H1 (cell line): Measurements from ENCODE around the gene ADGRB3. TPM values are rescaled to one million over a fixed set of nuclear protein-coding genes. Genes with fewer than 3 reads are reported as not detected.

Source experiments
- CTCF ChIA-PET: fragments of 300-600 bp; sonication (Branson Sonifier 250); formaldehyde crosslinking; loops from one replicate; lab custom pipeline; 2021; ENCODE audit not compliant: partially characterized antibody; lab: Charles Lee
- POLR2A ChIA-PET: fragments of 300-600 bp; sonication (Branson Sonifier 250); formaldehyde crosslinking; loops from one replicate; lab custom pipeline; 2021; ENCODE audit warnings: inconsistent platforms; ENCODE audit not compliant: partially characterized antibody; lab: Charles Lee
- DNase-seq, 2 experiments: peaks; one replicate each; pipeline versions ENCODE4 v3.0.0 to v3.0.0-alpha.2; 2010 to 2022; ENCODE audit warnings: low spot score in 2 of 2, low read depth in 1 of 2, mixed read lengths in 1 of 2
- FAIRE-seq: peaks from 2 replicates; lab custom pipeline; 2011; peaks lifted over from hg19 to GRCh38; lab: Jason Lieb, UNC
- H2AFZ ChIP-seq: 2 replicates; pipeline ENCODE4 v1.8.1; 2012; ENCODE audit warnings: low read length, inconsistent platforms
- H2AK5ac ChIP-seq: 2 replicates; pipeline ENCODE4 v1.6.1; 2013; ENCODE audit warnings: low read depth, low read length
- H2BK120ac ChIP-seq: replicated peaks from 2 replicates; pipeline ENCODE3; 2013; ENCODE audit warnings: low read depth, low read length, inconsistent platforms
- H2BK12ac ChIP-seq: 2 replicates; pipeline ENCODE4 v1.6.1; 2013; ENCODE audit warnings: low read depth, low read length
- H2BK15ac ChIP-seq: 2 replicates; pipeline ENCODE4 v1.6.1; 2013; ENCODE audit warnings: low read length
- H2BK20ac ChIP-seq: 2 replicates; pipeline ENCODE4 v1.6.1; 2013; ENCODE audit warnings: low read length
- H2BK5ac ChIP-seq: 2 replicates; pipeline ENCODE4 v1.6.1; 2013; ENCODE audit warnings: low read depth, low read length
- H3K14ac ChIP-seq: 2 replicates; pipeline ENCODE4 v1.6.1; 2013; ENCODE audit warnings: inconsistent platforms; ENCODE audit not compliant: insufficient read length
- H3K18ac ChIP-seq: 2 replicates; pipeline ENCODE4 v1.6.1; 2013; ENCODE audit warnings: low read length; ENCODE audit errors: extremely low read depth
- H3K23ac ChIP-seq: 2 replicates; pipeline ENCODE4 v1.6.1; 2013; ENCODE audit warnings: inconsistent platforms; ENCODE audit not compliant: insufficient read length
- H3K23me2 ChIP-seq: 2 replicates; pipeline ENCODE4 v1.6.1; 2013; ENCODE audit warnings: low read depth, low read length
- H3K27ac ChIP-seq: 2 replicates; pipeline ENCODE4 v1.6.1; 2011; ENCODE audit warnings: low read depth, low read length, inconsistent platforms
- H3K27me3 ChIP-seq, 4 experiments: replicated peaks in 1 of 4; 1 replicate in 1 of 4; 2 replicates in 3 of 4; pipeline versions ENCODE4 v1.6.1 to v1.8.1; 2011 to 2013; ENCODE audit warnings: low read length in 3 of 4, mild to moderate bottlenecking in 3 of 4, inconsistent platforms in 2 of 4, mixed read lengths in 2 of 4, moderate library complexity in 1 of 4; ENCODE audit not compliant: control insufficient read depth in 3 of 4, insufficient read depth in 3 of 4; ENCODE audit errors: extremely low read depth in 1 of 4
- H3K36me3 ChIP-seq, 4 experiments: 2 replicates each; pipeline versions ENCODE4 v1.6.1 to v1.8.1; 2011 to 2013; ENCODE audit warnings: mild to moderate bottlenecking in 4 of 4, low read length in 3 of 4, moderate library complexity in 2 of 4, control low read depth in 1 of 4, inconsistent platforms in 1 of 4; ENCODE audit not compliant: insufficient read depth in 4 of 4, control insufficient read depth in 2 of 4
- H3K4ac ChIP-seq: replicated peaks from 2 replicates; pipeline ENCODE3; 2013; ENCODE audit warnings: low read length, low read depth, mixed read lengths, inconsistent platforms; ENCODE audit not compliant: insufficient read length
- H3K4me1 ChIP-seq, 4 experiments: replicated peaks in 1 of 4; 1 replicate in 1 of 4; 2 replicates in 3 of 4; pipeline versions ENCODE4 v1.6.1 to v1.8.1; 2011 to 2013; ENCODE audit warnings: low read length in 3 of 4, inconsistent platforms in 2 of 4, mixed read lengths in 1 of 4; ENCODE audit not compliant: insufficient read depth in 4 of 4, control insufficient read depth in 3 of 4
- H3K4me2 ChIP-seq, 2 experiments: 2 replicates each; pipeline versions ENCODE4 v1.6.1 to v1.8.1; 2011 to 2013; ENCODE audit warnings: low read depth in 2 of 2, low read length in 2 of 2, control low read depth in 1 of 2, inconsistent platforms in 1 of 2, mild to moderate bottlenecking in 1 of 2; ENCODE audit not compliant: insufficient read depth in 1 of 2
- H3K4me3 ChIP-seq, 4 experiments: fragments of 200-600, 300-600 bp in 1 of 4; sonication (generic), shearing (Covaris generic), sonication (Bioruptor Twin) in 1 of 4; 2 replicates each; pipeline versions ENCODE4 v1.5.1 to v1.8.1; 2011 to 2016; ENCODE audit warnings: low read length in 4 of 4, low read depth in 3 of 4, control low read depth in 2 of 4, inconsistent platforms in 2 of 4, mild to moderate bottlenecking in 2 of 4, mixed read lengths in 1 of 4, moderate library complexity in 1 of 4; ENCODE audit not compliant: insufficient read depth in 2 of 4; ENCODE audit errors: extremely low read depth in 1 of 4
- H3K56ac ChIP-seq: replicated peaks from 2 replicates; pipeline ENCODE3; 2013; ENCODE audit warnings: low read depth, mild to moderate bottlenecking, mixed read lengths, low read length, inconsistent platforms; ENCODE audit not compliant: insufficient read length
- H3K79me1 ChIP-seq: 2 replicates; pipeline ENCODE4 v1.6.1; 2013; ENCODE audit warnings: low read depth, low read length, control low read depth
- H3K79me2 ChIP-seq, 2 experiments: 2 replicates each; pipeline versions ENCODE4 v1.6.1 to v1.8.1; 2012 to 2013; ENCODE audit warnings: low read length in 2 of 2, mild to moderate bottlenecking in 2 of 2, inconsistent platforms in 1 of 2; ENCODE audit not compliant: insufficient read depth in 2 of 2, control insufficient read depth in 1 of 2
- H3K9ac ChIP-seq, 4 experiments: replicated peaks in 1 of 4; 1 replicate in 1 of 4; 2 replicates in 3 of 4; pipeline versions ENCODE4 v1.6.1 to v1.8.1; 2011 to 2013; ENCODE audit warnings: low read depth in 3 of 4, low read length in 3 of 4, control low read depth in 2 of 4, mild to moderate bottlenecking in 2 of 4, moderate library complexity in 2 of 4, inconsistent platforms in 1 of 4; ENCODE audit errors: extremely low read depth in 1 of 4
- H3K9me3 ChIP-seq, 2 experiments: 2 replicates each; pipeline versions ENCODE4 v1.6.1 to v1.8.1; 2012 to 2013; ENCODE audit warnings: mild to moderate bottlenecking in 2 of 2, moderate library complexity in 2 of 2, control low read depth in 1 of 2, inconsistent platforms in 1 of 2, low read depth in 1 of 2, low read length in 1 of 2, mixed read lengths in 1 of 2; ENCODE audit not compliant: insufficient read depth in 2 of 2
- H4K20me1 ChIP-seq, 2 experiments: replicated peaks in 1 of 2; 2 replicates each; pipeline versions ENCODE3 to v1.8.1; 2011 to 2013; ENCODE audit warnings: inconsistent platforms in 2 of 2, low read length in 2 of 2, mild to moderate bottlenecking in 1 of 2; ENCODE audit not compliant: insufficient read depth in 2 of 2, control insufficient read depth in 1 of 2
- H4K5ac ChIP-seq: 2 replicates; pipeline ENCODE4 v1.6.1; 2013; ENCODE audit warnings: low read length, low read depth, mixed read lengths, inconsistent platforms; ENCODE audit not compliant: insufficient read length
- H4K8ac ChIP-seq: 2 replicates; pipeline ENCODE4 v1.8.0; 2013; ENCODE audit warnings: mild to moderate bottlenecking, moderate library complexity, low read length, inconsistent platforms; ENCODE audit not compliant: insufficient read depth; ENCODE audit errors: extremely low read depth
- H4K91ac ChIP-seq: replicated peaks from 2 replicates; pipeline ENCODE3; 2013; ENCODE audit warnings: low read length, mixed read lengths, inconsistent platforms; ENCODE audit not compliant: insufficient read length
- BACH1 ChIP-seq: IDR thresholded peaks from 2 replicates; pipeline ENCODE4 v1.6.1; 2012; ENCODE audit warnings: low read length, improper control_type of control experiment
- BRCA1 ChIP-seq: IDR thresholded peaks from 2 replicates; pipeline ENCODE4 v1.6.1; 2012; ENCODE audit warnings: low read depth, low read length, improper control_type of control experiment
- CEBPB ChIP-seq: IDR thresholded peaks from 2 replicates; pipeline ENCODE4 v1.6.1; 2012; ENCODE audit warnings: low read depth, low read length
- CTCF ChIP-seq, 3 experiments: IDR thresholded peaks; 1 replicate in 2 of 3; 2 replicates in 1 of 3; pipeline versions ENCODE4 v1.5.1 to v1.6.1; 2011; ENCODE audit warnings: low read length in 3 of 3, mild to moderate bottlenecking in 3 of 3, inconsistent platforms in 2 of 3, low read depth in 1 of 3, moderate library complexity in 1 of 3; ENCODE audit not compliant: insufficient read depth in 1 of 3; ENCODE audit errors: control extremely low read depth in 1 of 3
- EP300 ChIP-seq, 2 experiments: IDR thresholded peaks; 1 replicate in 1 of 2; 2 replicates in 1 of 2; pipeline ENCODE4 v1.6.1; 2011 to 2012; ENCODE audit warnings: low read depth in 2 of 2, low read length in 2 of 2, mild to moderate bottlenecking in 2 of 2, borderline replicate concordance in 1 of 2, inconsistent platforms in 1 of 2, moderate library complexity in 1 of 2
- MAFK ChIP-seq: IDR thresholded peaks from 2 replicates; pipeline ENCODE4 v1.6.1; 2012; ENCODE audit warnings: low read depth, mild to moderate bottlenecking, improper control_type of control experiment, low read length
- RFX5 ChIP-seq: IDR thresholded peaks from 2 replicates; pipeline ENCODE4 v1.6.1; 2011; ENCODE audit warnings: low read depth, low read length, improper control_type of control experiment, borderline replicate concordance
- SAP30 ChIP-seq: fragments of 300-600 bp; sonication (generic); IDR thresholded peaks from 2 replicates; pipeline ENCODE4 v1.7.1; 2012; ENCODE audit warnings: low read length, moderate library complexity, mild to moderate bottlenecking, inconsistent platforms; ENCODE audit not compliant: insufficient read depth, insufficient replicate concordance
- SP2 ChIP-seq: IDR thresholded peaks from 2 replicates; pipeline ENCODE4 v1.6.1; 2012; ENCODE audit warnings: mild to moderate bottlenecking, low read length, inconsistent platforms
- TEAD4 ChIP-seq: IDR thresholded peaks from 2 replicates; pipeline ENCODE4 v1.6.1; 2012; ENCODE audit warnings: low read depth, low read length, inconsistent platforms, mixed read lengths
- WGBS, 2 experiments: shearing (Covaris generic) in 1 of 2; methylation state at CpG; one replicate each; pipeline versions ENCODE4 v1.1.6 to v1.1.7; 2013 to 2015; ENCODE audit warnings: low lambda C conversion rate in 2 of 2, mixed read lengths in 2 of 2, inconsistent platforms in 1 of 2, low coverage in 1 of 2, missing lambda C conversion rate in 1 of 2; ENCODE audit not compliant: insufficient replicate concordance in 2 of 2, insufficient coverage in 1 of 2, insufficient read length in 1 of 2; ENCODE audit errors: extremely low coverage in 1 of 2, missing lambda C conversion rate in 1 of 2; 5-methylcytosine and 5-hydroxymethylcytosine counted together
- polyA plus RNA-seq, 7 experiments: library from polyadenylated mRNA; depleted of rRNA in 3 of 7; stranded (reverse) in 5 of 7; unstranded in 2 of 7; fragments of >200 nt in 5 of 7; fragments of 200-250 nt in 2 of 7; gene quantifications; 1 replicate in 5 of 7; 2 replicates in 1 of 7; 4 replicates in 1 of 7; pipeline versions ENCODE4 v1.2.1 to v1.2.3, GENCODE V29; 2011 to 2013; ENCODE audit warnings: missing spikeins in 2 of 7, mixed read lengths in 2 of 7
- total RNA-seq: library from RNA; stranded (reverse); fragmentation: NEBNext Ultra II Directional; extraction: Animal tissue kit (Norgen Biotek cat#: 25700); gene quantifications from 2 replicates; pipeline ENCODE4 v1.2.1, GENCODE V29; 2021
- TF ChIP-seq, protein P1 (sequence below): IDR thresholded peaks from 2 replicates; pipeline ENCODE4 v1.6.1; 2012; ENCODE audit warnings: low read length, inconsistent platforms

The ADGRB3 gene
- total and polyA plus RNA-seq, 2 of the 8 experiments (the other 6 are each of a cell fraction or from before 2014, with no cell fraction given): 0.35 to 1.2 TPM

DNA sequence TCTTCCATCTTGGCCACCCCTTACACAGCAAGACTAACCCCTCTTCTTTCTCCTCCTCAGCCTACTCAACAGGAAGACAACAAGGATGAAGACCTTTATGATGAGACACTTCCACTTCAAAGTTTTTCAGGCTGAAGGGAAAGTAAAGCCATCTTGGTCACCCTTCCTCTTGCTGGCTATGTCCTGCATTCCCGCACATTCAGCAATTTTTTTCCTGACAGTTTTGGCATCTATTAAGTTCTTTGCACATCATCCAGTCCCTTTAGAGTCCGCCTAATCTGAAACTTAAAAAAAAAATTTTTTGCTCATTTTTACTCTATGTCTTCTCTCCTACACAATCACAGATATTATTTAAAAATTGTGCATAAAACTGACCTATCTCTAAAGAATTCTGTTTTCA, 668.3 kb downstream of the ADGRB3 start:
- Histone ChIP-seq H3K27ac (no peak overlapping the region), H3K23ac (no peak overlapping the region), H4K5ac (no peak overlapping the region), H3K9ac (no peak overlapping the region), H3K79me1 (no peaks in the 10 kb centered on the region), H2BK120ac (no peak overlapping the region), H4K91ac (no peak overlapping the region), H3K4me1 (no peaks in the 10 kb centered on the region), H3K79me2 (no peaks in the 10 kb centered on the region), H4K20me1 (no peaks in the 10 kb centered on the region), H3K4ac (no peak overlapping the region), H2AK5ac (no peak overlapping the region), H3K23me2 (no peaks in the 10 kb centered on the region), H3K9me3 (no peaks in the 10 kb centered on the region), H3K4me3 (no peak overlapping the region), H3K14ac (no peak overlapping the region), H2AFZ (no peak overlapping the region), H4K8ac (no peak overlapping the region), H3K36me3 (no peaks in the 10 kb centered on the region), H2BK15ac (no peak overlapping the region), H3K4me2 (no peak overlapping the region), H2BK12ac (no peak overlapping the region), H3K18ac (no peak overlapping the region), H3K56ac (no peak overlapping the region), H2BK20ac (no peak overlapping the region), H2BK5ac (no peak overlapping the region), H3K27me3 (no peaks in the 10 kb centered on the region)
- CTCF ChIA-PET: no interaction called here
- WGBS, 2 experiments: 92% methylated on average over 2 of the region's 2 CpGs; no CpG with 5 or more reads in 1 of the 2 experiments
- FAIRE-seq (no peak), DNase-seq (no peak)
- POLR2A ChIA-PET: no interaction called here
- no peak for TF ChIP-seq SAP30
- TF ChIP-seq CEBPB: no peak
- no peak for TF ChIP-seq RFX5
- TF ChIP-seq BRCA1: no peak
- TF ChIP-seq EP300 (IDR thresholded peaks at IDR 0.05; ENCODE audit: borderline replicate concordance in 1 of 2, low read depth in 2 of 2, low read length in 2 of 2): no peak
- TF ChIP-seq BACH1: no peak
- TF ChIP-seq TEAD4: no peak
- no peak for TF ChIP-seq SP2
- no peak for TF ChIP-seq CTCF (IDR thresholded peaks at IDR 0.05; ENCODE audit: control extremely low read depth in 1 of 3, insufficient read depth in 1 of 3, low read depth in 1 of 3, low read length in 3 of 3)
- TF ChIP-seq, protein P1, sequence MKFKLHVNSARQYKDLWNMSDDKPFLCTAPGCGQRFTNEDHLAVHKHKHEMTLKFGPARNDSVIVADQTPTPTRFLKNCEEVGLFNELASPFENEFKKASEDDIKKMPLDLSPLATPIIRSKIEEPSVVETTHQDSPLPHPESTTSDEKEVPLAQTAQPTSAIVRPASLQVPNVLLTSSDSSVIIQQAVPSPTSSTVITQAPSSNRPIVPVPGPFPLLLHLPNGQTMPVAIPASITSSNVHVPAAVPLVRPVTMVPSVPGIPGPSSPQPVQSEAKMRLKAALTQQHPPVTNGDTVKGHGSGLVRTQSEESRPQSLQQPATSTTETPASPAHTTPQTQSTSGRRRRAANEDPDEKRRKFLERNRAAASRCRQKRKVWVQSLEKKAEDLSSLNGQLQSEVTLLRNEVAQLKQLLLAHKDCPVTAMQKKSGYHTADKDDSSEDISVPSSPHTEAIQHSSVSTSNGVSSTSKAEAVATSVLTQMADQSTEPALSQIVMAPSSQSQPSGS: no peak
- TF ChIP-seq MAFK: no peak
